Measurements from ENCODE around the gene LYPD3.
"Not testable (repeated sequence)": the region's sequence is repeated elsewhere in the genome, so short reads cannot be mapped to it uniquely, and the experiment has no call there.

LYPD3 gene

DNA sequence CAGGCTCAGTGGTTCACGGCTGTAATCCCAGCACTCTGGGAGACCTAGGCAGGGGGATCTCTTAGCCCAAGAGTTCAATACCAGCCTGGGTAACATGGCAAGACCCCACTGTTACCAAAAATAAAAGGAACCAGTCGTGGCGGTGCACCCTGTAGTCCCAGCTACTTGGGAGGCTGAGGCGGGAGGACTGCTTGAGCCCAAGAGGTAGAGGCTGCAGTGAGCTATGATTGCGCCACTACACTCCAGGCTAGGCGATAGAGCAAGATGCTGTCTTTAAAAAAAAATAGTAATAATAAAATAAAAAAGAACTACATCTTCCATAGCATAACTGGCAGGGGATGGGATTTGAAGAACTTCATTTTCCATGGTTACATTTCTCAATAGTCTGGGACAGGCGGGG is 3.0 kb downstream of the LYPD3 start:
- DNase-seq (ENCODE audit: low read depth, low spot score): no peak

DNA sequence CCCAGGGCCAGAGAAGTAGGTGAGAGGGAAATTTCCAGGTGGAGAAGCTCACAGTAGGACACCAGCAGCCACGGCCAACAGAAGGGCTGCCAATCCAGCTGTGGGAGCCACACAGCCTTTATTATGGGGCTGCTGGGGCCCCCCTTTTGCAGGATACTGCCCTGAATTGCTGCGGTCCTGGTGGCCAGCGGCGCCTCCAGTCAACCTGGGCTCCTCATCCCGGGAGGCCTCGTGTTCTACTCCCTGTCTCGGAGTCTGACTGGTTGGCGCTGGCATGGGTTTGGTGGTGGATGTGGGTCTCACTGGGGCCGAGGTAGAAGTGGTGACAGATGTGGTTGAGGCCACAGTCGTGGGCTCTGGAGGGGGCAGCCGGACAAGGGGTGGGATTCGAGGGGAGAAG is 4.1 kb downstream of the LYPD3 start:
- DNase-seq (ENCODE audit: low read depth, low spot score): no peak

DNA sequence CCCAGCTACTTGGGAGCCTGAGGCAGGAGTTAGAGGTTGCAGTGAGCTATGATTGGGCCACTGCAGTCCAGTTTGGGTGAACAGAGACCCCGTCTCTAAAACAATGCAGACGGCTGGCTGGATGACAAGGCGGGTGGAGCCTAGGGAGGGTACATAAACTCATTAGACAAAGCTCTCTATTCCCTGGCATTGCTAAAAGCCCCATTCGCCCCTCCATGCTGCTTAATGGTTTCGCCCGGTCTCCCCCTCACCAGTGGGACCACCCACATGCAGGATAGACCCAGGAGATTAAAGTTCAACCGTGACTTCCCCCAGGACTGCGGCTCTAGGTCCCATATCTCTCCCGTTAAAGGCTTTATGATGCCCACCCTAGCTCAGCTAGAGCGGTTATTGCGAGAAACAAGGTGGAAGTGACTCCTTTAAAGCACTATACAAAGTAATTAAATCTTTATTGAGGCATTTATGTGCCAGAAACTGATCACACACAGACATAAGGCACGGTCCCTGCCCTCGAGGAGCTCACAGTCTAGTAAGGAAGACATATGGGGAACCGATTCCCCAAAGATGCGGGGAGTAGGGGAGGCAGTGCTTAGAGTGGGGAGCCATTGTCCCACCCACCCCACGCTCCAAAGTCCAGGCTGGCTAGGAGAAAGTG is 4.9 kb downstream of the LYPD3 start:
- no peak for DNase-seq (ENCODE audit: low read depth, low spot score)

DNA sequence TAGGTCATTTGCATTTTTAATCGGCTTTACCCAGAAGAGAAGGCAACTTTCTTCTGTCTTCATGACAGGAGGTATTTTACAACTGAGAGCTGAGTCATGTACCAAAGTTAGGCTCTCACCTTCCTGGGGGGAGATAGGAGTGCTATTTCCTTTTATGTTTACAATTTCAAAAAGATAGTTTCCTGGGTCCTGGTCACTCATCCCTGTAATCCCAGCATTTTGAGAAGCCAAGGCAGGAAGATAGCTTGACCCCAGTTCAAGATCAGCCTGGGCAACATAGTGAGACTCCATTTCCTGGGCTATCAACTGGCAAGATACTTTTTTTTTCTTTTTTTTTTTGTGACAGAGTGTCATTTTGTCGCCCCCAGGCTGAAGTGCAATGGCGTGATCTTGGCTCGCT is 7.6 kb downstream of the LYPD3 start:
- DNase-seq (ENCODE audit: low read depth, low spot score): no peak

DNA sequence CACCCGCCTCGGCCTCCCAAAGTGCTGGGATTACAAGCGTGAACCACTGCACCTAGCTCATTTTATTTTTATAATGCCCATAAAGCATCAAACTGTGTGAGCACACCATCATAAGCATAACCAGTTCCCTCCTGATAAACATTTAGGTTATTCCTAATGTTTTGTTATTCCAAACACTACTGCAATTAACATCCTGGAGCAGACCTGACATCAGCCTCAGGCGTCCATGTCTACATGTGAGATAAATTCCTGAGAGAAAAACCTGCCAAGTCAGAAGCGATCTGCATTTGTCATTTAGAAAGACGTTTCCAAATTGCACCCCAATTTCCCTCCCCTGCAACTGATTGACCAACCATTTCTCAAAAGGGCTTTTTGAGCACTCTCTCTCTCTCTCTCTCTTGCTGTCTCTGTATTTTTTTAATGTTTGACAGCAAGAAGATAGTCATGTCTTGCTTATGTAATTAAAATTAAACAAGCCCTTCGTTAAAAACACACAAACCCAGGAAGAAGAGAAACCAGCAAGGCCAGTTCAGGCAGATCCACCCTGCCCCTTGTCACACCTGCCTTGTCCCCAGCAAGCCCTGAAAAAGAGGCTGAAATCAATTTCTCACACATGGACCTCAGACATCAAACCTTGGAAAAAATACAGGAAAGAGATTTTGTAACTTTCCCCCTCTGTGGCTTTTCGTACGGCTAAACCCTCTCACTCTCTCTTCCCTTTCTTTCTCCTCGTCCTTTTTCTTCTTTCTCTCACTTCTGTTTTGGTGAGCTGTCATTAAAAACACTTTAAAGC is 9.9 kb downstream of the LYPD3 start:
- peak; percentile 50 for DNase-seq (ENCODE audit: low read depth, low spot score)

DNA sequence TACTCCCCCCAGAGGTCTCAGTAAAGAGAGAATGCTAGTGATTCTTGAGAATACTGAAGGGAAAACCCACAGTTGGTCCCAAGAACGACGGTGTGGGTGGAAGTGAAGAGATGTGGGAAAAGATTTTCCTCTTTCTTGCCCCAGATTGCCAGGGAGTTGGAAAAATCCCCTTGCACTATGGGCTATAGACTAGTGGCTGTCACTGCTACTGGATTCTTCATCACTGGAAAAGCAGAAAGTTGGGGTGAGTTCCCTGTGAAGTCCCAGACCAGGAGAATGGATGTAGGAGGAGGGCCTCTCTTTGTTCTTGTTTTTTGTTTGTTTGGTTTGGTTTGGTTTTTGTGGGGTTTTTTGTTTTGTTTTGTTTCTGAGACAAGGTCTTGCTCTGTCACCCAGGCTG is 11.4 kb downstream of the LYPD3 start:
- no peak for DNase-seq (ENCODE audit: low read depth, low spot score)

DNA sequence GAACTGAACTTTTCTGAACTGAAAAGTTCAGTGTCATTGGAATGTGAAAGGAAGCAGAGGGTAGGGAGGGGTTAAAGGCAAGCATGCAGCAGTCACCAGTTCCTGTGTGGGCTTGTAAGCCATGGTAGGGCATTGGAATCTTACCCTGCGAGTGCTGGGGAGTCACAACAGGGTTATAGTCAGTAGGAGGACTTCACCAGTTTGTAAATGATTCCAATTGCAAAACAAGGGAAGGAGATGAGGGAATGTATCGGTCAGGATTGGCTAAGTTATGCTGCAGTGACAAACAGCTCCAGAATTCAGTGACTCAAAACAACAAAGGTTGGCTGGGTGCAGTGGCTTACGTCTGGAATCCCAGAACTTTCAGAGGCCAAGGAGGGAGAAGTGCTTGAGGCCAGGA is 12.8 kb downstream of the LYPD3 start:
- no peak for DNase-seq (ENCODE audit: low read depth, low spot score)

DNA sequence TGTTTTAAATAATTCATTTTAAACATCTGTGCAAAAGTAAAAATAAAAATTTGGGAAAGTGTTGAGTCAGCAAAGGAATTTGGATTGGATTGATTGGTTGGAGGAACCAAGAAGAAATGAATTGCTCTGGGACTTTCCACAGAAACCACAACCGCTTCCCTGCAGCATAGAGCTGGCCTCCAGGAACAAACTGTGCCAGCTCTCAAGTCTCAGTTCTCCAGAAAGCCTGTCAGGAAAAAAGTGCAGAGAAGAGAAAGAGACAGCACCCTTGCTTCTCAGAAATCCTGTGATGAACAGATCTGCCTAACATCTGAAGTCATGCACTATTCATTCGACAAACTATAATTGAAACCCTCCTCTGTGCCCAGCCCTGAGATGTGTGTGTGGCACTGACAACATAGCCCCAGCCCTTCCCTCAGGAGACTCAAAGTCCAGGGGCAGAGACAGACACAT is 14.8 kb downstream of the LYPD3 start:
- DNase-seq (ENCODE audit: low read depth, low spot score): no peak

DNA sequence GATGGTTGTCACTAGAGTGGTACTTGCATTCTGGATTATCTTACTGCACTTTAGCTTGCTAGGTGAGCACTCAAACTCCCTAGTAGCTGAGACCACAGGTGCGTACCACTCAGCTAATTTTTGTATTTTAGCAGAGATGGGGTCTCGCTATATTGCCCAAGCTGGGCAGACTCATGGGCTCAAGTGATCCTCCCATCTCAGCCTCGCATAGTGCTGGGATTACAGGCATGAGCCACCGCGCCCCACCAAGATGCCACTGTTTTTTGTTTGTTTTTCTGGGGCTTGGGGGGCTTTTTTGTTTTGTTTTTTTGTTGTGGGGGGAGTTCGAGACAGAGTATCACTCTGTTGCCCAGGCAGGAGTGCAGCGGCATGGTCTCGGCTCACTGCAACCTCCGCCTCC is 17.8 kb downstream of the LYPD3 start:
- DNase-seq (ENCODE audit: low read depth, low spot score): no peak

DNA sequence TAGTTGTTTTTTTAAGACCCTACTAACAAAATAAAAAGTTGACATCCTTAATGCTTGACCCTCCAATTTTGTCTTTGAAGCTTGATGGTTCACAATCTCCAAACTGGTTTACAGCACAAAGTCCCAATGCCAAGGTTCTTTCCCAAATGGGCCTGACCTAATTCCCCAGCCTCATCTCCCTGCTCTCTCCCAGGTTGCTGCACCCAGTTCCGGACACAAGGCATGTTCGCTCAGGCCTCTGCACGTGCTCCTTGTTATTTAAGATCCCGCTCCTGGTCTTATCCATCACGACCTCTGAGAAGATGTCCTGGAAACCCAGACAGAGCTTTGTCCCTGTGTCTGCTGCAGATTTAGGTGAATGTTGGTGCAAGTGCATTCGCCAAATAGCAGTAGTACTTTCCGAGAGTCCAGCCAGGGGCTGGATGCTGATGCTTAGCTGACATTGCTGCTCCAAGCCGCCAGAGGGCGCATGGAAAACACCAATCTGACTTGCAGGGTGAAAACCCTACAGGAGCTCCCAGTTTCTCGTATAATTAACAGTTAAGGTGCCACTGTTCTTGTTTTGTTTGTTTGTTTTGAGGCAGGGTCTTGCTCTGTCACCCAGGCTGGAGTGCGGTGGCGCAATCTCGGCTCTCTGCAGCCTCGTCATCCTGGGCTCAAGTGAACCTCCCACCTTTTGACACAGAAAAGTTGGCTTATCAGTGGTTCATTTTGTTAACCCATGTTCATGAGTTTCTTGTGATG is 18.5 kb downstream of the LYPD3 start:
- peak; percentile 85 for DNase-seq (ENCODE audit: low read depth, low spot score)

DNA sequence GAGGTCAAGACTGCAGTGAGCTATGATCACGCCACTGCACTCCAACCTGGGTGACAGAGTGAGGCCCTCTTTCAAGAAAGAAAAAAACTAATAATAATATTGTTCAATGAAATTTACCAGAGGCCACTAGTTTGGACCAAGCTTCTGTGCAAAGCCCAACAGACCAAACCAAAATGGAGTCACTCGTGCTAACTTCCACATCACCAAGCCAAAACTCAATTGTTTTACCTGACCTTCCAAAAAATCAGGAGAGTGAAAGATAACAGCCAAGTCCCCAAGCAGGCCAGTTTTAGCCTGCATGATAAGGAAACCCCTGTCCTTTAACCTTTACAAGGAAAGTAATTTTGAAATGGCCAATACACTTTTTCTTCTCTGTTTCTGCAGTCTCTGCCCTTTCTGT is 20.0 kb downstream of the LYPD3 start:
- DNase-seq (ENCODE audit: low read depth, low spot score): no peak

DNA sequence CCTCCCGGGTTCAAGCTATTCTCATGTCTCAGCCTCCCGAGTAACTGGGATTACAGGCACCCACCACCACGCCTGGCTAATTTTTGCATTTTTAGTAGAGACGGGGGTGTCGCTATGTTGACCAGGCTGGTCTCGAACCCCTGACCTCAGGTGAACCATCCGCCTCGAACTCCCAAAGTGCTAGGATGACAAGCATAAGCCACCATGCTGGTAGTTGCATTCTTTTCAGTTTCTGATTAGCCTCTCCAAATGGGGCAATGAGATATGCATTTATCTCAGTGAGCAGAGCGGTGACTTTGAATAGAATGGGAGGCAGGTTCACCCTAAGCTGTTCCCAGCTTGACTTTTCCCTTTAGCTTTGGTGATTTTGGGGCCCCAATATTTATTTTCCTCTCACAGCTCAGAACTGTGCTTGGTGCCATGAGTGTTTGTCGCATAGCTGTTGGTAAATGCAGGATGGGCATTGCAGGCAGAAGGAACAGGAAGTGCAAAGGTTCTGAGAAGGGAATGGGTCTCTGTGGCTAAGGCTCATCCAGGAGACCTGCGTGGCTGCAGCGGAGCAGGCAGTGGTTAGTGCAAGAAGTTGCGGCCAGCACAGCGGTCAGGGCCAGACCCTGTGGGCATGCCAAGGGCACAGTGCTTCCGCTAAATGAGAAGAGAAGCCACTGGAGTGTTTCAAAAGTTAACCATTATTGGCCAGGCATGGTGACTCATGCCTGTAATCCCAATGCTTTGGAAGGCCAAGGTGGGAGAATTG is 20.7 kb downstream of the LYPD3 start:
- DNase-seq (ENCODE audit: low read depth, low spot score): no peak

DNA sequence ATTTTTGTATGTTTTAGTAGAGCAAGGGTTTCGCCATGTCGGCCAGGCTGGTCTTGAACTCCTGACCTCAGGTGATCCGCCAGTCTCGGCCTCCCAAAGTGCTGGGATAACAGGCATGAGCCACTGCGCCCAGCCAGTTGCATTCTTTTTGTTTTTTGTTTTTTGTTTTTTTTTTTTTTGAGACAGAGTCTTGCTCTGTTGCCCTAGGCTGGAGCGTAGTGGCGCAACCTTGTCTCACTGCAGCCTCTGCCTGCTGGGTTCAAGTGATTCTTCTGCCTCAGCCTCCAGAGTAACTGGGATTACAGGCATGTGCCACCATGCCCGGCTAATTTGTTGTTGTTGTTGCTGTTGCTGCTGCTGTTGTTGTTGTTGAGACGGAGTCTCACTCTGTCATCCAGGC is 21.3 kb downstream of the LYPD3 start:
- DNase-seq (ENCODE audit: low read depth, low spot score): not testable (repeated sequence)

DNA sequence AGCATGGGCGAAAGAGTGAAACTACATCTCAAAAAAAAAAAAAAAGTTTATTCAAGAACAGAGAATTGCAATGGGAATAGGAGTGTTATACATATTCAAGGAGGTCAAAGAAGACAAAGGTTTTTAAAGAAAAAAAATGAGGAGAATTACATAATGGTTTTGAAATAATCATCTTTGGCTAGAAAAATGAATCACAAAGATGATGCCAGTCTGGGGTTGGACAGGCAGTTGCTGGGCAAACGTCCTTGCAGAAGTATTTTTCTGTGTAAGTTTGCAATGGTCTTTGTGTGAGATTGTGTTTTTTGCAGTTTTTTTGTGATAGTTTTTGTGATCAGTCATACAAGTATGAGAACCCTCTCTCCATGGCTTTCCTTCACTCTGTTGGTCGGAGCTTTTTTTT is 23.7 kb downstream of the LYPD3 start:
- no peak for DNase-seq (ENCODE audit: low read depth, low spot score)

DNA sequence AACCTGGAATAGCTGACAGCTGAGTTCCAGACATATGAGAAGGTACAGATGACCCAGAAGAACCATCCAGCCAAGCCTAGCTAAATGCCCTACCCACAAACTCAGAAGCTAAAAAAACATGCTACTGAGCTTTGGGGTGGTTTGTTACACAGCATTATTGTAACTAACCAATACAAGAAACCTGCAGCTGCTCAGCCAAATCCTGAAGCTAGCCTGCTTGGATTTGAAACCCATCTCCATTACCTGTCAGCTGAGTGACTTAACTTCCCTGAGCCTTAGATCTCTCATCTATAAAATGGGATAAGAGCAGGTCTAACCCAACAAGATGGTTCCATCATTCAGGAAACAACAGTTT is 25.7 kb downstream of the LYPD3 start:
- no peak for DNase-seq (ENCODE audit: low read depth, low spot score)

DNA sequence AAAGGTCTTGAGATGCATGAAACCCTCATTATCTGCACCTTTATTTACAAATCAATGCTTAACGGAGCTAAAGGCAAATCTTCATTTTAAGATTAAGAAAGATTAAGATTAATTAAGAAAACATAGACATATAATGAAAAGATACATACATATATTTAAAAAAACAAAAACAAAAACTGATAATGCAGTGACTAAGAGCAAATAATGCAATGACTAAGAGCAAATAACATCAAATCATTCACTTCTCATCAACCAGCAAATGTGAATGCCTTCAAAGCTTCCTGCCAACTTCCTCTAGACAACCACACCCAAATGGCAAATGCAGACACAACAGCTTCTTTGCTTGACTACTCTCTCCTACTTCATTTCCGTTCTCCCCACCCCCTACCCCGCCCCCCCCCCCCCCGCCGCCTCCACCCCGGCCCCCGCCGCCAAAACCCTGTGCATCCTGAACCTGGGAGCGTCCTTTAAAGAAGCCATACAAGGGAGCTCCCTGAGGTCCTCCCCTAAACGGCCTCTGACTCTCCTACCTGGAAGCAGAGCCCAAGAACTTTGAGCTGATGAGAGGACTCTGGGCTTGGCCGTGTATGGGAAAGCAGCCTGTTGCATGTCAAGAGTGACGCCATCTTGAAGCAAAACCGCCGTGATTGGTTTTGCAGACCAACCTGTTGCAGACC is 26.2 kb downstream of the LYPD3 start:
- DNase-seq (ENCODE audit: low read depth, low spot score): no peak

DNA sequence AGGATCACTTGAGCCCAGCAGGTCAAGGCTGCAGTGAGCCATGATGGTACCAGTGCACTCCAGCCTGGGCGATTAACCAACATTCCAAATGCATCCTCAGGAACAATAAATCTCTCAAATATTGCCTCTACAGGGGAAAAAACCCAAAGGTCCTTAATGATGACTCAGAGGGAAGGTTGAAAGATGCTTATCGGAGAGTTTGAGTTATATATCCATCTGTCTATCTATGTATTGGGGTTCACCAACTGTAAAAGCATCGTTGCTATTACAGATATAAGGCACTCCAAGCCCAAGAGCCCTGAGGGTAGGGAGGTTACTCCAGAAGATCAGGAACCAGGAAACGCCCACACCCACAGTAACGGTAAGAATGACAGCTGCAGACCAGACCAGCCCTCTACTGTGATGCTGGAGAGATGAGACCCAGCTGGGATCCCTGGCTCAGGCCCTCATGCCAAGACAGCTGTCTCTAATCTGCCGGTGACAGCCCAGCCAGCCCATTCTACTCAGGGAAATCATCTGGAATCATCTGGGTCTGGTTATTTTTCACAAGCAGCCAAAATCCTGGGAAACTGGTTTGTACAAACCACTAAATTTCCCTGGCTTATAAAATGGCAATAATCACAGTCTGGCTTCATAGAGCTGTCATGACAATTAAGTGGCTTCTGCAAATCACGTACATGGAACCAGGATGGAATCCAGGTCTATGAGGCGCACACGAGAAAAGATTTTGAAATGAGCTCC is 26.9 kb downstream of the LYPD3 start:
- no peak for DNase-seq (ENCODE audit: low read depth, low spot score)

DNA sequence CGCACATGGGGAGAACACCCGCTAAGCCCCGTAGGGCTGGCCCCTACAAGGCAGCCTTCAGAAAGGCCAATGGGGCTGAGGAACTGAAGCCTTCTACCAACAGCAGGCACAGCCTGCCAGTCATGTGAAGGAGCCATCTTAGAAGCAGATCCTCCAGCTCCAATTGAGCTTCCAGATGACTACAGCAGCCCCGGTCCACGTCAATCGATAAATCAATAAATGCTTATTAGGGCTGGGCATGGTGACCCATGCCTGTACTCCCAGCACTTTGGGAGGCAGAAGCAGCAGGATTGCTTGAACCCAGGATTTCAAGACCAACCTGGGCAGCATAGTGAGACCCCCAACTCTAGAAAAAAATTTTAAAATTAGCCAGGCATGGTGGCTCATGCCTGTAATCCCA is 27.7 kb downstream of the LYPD3 start:
- no peak for DNase-seq (ENCODE audit: low read depth, low spot score)

DNA sequence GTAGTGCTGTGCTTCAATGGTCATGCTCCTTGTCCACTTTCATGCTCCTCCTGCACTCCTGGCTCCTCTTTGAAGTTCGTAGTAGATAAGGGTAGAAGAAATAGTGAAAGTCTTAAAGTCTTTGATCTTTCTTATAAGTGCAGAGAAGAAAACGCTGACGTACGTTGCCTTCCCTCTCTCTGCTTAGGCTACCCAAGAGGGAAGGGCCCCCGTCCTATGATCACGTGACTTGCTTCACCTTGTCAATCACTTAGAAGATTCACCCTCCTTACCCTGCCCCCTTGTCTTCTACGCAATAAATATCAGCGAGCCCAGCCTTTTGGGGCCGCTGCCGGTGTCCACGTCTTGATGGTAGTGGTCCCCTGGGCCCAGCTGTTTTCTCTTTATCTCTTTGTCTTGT is 28.1 kb downstream of the LYPD3 start:
- DNase-seq (ENCODE audit: low read depth, low spot score): not testable (repeated sequence)

DNA sequence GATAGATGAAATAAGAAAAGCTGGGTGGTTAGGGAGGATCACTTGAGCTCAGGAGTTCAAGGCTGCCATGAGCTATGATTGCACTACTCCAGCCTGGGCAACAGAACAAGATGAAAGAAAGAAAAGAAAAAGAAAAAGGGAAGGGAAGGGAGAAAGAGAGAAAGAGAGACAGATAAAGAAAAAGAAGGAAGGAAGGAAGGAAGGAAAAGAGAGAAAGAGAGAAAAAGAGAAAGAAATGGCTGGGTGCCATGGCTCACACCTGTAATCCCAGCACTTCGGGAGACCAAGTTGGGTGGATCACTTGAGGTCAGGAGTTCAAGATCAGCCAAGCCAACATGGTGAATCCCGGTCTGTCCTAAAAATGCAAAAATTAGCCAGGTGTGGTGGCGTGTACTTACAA is 29.6 kb downstream of the LYPD3 start:
- DNase-seq (ENCODE audit: low read depth, low spot score): no peak

DNA sequence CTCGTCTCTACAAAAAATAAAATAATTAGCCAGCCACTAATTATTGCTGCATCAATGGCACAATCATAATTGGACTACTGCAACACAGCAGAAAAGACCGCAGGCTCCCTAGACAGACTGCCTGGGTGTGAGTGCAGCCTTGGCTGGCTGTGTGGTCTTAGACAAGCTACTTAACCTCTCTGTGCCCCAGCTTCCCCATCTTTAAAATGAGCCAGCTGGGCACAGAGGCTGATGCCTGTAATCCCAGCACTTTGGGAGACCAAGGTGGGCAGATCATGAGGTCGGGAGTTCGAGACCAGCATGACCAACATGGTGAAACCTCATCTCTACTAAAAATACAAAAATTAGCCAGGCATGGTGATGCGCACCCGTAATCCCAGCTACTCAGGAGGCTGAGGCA is 31.7 kb downstream of the LYPD3 start:
- no peak for DNase-seq (ENCODE audit: low read depth, low spot score)
